Fibroblast of lung (primary cell): ENCODE data around the gene NAXD.

Experiments used
- EZH2 ChIP-seq: IDR thresholded peaks from 2 replicates; pipeline ENCODE4 v1.5.1; 2012; ENCODE audit warnings: low read length, control low read depth, mild to moderate bottlenecking; ENCODE audit errors: missing control alignments
- TF ChIP-seq, protein P1 (sequence below), 2 donors: IDR thresholded peaks in 1 of 2; conservative IDR thresholded peaks in 1 of 2; 1 replicate in 1 of 2; 2 replicates in 1 of 2; pipeline ENCODE4 v1.5.1; 2011 to 2012; ENCODE audit warnings: low read length in 2 of 2, control low read depth in 1 of 2, inconsistent platforms in 1 of 2, low read depth in 1 of 2, mild to moderate bottlenecking in 1 of 2

- TF ChIP-seq, protein P1, sequence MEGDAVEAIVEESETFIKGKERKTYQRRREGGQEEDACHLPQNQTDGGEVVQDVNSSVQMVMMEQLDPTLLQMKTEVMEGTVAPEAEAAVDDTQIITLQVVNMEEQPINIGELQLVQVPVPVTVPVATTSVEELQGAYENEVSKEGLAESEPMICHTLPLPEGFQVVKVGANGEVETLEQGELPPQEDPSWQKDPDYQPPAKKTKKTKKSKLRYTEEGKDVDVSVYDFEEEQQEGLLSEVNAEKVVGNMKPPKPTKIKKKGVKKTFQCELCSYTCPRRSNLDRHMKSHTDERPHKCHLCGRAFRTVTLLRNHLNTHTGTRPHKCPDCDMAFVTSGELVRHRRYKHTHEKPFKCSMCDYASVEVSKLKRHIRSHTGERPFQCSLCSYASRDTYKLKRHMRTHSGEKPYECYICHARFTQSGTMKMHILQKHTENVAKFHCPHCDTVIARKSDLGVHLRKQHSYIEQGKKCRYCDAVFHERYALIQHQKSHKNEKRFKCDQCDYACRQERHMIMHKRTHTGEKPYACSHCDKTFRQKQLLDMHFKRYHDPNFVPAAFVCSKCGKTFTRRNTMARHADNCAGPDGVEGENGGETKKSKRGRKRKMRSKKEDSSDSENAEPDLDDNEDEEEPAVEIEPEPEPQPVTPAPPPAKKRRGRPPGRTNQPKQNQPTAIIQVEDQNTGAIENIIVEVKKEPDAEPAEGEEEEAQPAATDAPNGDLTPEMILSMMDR (conservative IDR thresholded peaks at IDR 0.05 in 1 of 2, IDR thresholded peaks at IDR 0.05 in 1 of 2; ENCODE audit: low read depth in 1 of 2, low read length in 2 of 2), result no peak
- TF ChIP-seq EZH2, result no peak
Observed at GRCh38 chr13:110677731-110678545, 62.6 kb downstream of the NAXD start.
